OCI-LY3 (cell line): ENCODE data around the gene PDIA5.

ENCODE experiments used
- H2AFZ ChIP-seq: fragments of 200-600, 300-600 bp; shearing (Covaris generic); 2 replicates; pipeline ENCODE4 v1.6.0; 2014; ENCODE audit warnings: antibody characterized with exemption, low read depth, low read length
- H3K27ac ChIP-seq: fragments of 200-600, 300-600 bp; sonication (generic); 2 replicates; pipeline ENCODE4 v1.5.1; 2014; ENCODE audit warnings: mild to moderate bottlenecking, low read length, moderate library complexity, mixed read lengths
- H3K27me3 ChIP-seq: fragments of 200-600, 300-600 bp; sonication (generic); 2 replicates; pipeline ENCODE4 v1.6.1; 2014; ENCODE audit warnings: low read depth, low read length, mixed read lengths
- H3K36me3 ChIP-seq: fragments of 200-600, 300-600 bp; sonication (generic); replicated peaks from 2 replicates; pipeline ENCODE3; 2014; ENCODE audit warnings: low read depth, low read length, mixed read lengths
- H3K4me1 ChIP-seq: fragments of 300-600, 200-600 bp; sonication (generic); 2 replicates; pipeline ENCODE4 v1.6.1; 2014; ENCODE audit warnings: low read length, mixed read lengths
- H3K4me2 ChIP-seq: fragments of 200-600, 300-600 bp; sonication (generic); 2 replicates; pipeline ENCODE4 v1.6.1; 2014; ENCODE audit warnings: low read length, mixed read lengths
- H3K4me3 ChIP-seq: fragments of 300-600, 200-600 bp; sonication (generic); 2 replicates; pipeline ENCODE4 v1.5.1; 2014; ENCODE audit warnings: antibody characterized with exemption, mild to moderate bottlenecking, low read length, moderate library complexity
- H3K79me2 ChIP-seq: fragments of 300-600, 200-600 bp; shearing (Covaris generic); 2 replicates; pipeline ENCODE4 v1.6.1; 2014; ENCODE audit warnings: mild to moderate bottlenecking, low read length, mixed read lengths
- H3K9ac ChIP-seq: fragments of 300-600, 200-600 bp; shearing (Covaris generic); 2 replicates; pipeline ENCODE4 v1.6.0; 2014; ENCODE audit warnings: mild to moderate bottlenecking, low read length, moderate library complexity
- H3K9me3 ChIP-seq: fragments of 200-600, 300-600 bp; shearing (Covaris generic); 2 replicates; pipeline ENCODE4 v1.6.1; 2014; ENCODE audit warnings: low read length, mixed read lengths; ENCODE audit not compliant: insufficient read depth
- H4K20me1 ChIP-seq: fragments of 200-600, 300-600 bp; sonication (generic); 2 replicates; pipeline ENCODE4 v1.6.1; 2016; ENCODE audit warnings: low read length, mixed read lengths; ENCODE audit not compliant: insufficient read depth
- EZH2phosphoT487 ChIP-seq: fragments of 200-600 bp; shearing (Covaris generic); IDR thresholded peaks from 2 replicates; pipeline ENCODE4 v1.6.1; 2018; ENCODE audit warnings: antibody characterized with exemption, mixed run types, low read depth
- TF ChIP-seq, protein P1 (sequence below): fragments of 200-600, 300-600 bp; sonication (generic); IDR thresholded peaks from 2 replicates; pipeline ENCODE4 v1.5.1; 2014; ENCODE audit warnings: antibody characterized with exemption, low read length, low read depth

PDIA5 gene

DNA sequence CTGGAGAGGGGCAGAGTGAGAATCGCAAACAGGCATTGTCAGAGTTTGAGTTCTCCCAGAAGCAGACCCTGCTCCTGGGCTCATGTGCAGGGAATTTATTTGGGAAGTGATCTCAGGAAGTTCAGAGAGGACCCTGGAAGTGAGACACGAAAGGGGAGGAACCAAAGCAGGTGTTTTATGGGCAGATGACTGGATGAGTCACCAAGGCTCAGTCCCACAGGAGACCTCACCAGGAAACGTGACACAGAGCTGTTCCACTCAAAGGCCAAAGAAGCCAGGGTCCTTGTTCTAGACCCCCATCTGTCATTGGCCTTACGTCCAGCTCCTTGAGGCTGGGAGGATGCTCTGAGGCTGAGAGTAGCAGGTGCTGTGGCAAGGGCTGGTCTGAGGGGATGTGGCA, 91.5 kb downstream of the PDIA5 start:
- TF ChIP-seq, protein P1, sequence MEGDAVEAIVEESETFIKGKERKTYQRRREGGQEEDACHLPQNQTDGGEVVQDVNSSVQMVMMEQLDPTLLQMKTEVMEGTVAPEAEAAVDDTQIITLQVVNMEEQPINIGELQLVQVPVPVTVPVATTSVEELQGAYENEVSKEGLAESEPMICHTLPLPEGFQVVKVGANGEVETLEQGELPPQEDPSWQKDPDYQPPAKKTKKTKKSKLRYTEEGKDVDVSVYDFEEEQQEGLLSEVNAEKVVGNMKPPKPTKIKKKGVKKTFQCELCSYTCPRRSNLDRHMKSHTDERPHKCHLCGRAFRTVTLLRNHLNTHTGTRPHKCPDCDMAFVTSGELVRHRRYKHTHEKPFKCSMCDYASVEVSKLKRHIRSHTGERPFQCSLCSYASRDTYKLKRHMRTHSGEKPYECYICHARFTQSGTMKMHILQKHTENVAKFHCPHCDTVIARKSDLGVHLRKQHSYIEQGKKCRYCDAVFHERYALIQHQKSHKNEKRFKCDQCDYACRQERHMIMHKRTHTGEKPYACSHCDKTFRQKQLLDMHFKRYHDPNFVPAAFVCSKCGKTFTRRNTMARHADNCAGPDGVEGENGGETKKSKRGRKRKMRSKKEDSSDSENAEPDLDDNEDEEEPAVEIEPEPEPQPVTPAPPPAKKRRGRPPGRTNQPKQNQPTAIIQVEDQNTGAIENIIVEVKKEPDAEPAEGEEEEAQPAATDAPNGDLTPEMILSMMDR = no peak
- TF ChIP-seq EZH2phosphoT487 = no peak
- H3K4me3 ChIP-seq = no peak overlapping the region
- H3K79me2 ChIP-seq = no peaks in the 10 kb centered on the region
- no peaks in the 10 kb centered on the region for H3K27me3 ChIP-seq
- no peak overlapping the region for H3K9ac ChIP-seq
- H4K20me1 ChIP-seq = no peaks in the 10 kb centered on the region
- H3K36me3 ChIP-seq = peaks cover 44% of the 10 kb centered on the region
- H3K4me1 ChIP-seq = peaks cover 14% of the 10 kb centered on the region
- no peak overlapping the region for H3K4me2 ChIP-seq
- H3K9me3 ChIP-seq = no peaks in the 10 kb centered on the region
- H2AFZ ChIP-seq = no peak overlapping the region
- H3K27ac ChIP-seq = no peak overlapping the region

- no peaks in the 10 kb centered on the region for H4K20me1 ChIP-seq
- H3K36me3 ChIP-seq = peaks cover 45% of the 10 kb centered on the region
- no peak overlapping the region for H3K27ac ChIP-seq
- no peaks in the 10 kb centered on the region for H3K9me3 ChIP-seq
- no peaks in the 10 kb centered on the region for H3K79me2 ChIP-seq
- H3K27me3 ChIP-seq = no peaks in the 10 kb centered on the region
- H3K4me2 ChIP-seq = no peak overlapping the region
- no peak for TF ChIP-seq EZH2phosphoT487
- TF ChIP-seq, protein P1 = no peak
- peaks cover 8% of the 10 kb centered on the region; the same call in 1 of the 2 replicates for H3K4me1 ChIP-seq
- no peak overlapping the region for H2AFZ ChIP-seq
- H3K4me3 ChIP-seq = no peak overlapping the region
- H3K9ac ChIP-seq = no peak overlapping the region
Measured at GRCh38 chr3:123158899-123159390, 92.1 kb downstream of the PDIA5 start.

GRCh38 chr3:123159926-123160635, 93.3 kb downstream of the PDIA5 start:
- Histone ChIP-seq H3K27me3 (no peaks in the 10 kb centered on the region), H3K4me2 (no peak overlapping the region), H3K27ac (no peak overlapping the region), H3K4me3 (no peak overlapping the region), H4K20me1 (no peaks in the 10 kb centered on the region), H2AFZ (no peak overlapping the region), H3K36me3 (peaks cover 51% of the 10 kb centered on the region), H3K4me1 (peaks cover 6% of the 10 kb centered on the region; the same call in 1 of the 2 replicates), H3K9me3 (no peaks in the 10 kb centered on the region), H3K79me2 (no peaks in the 10 kb centered on the region), H3K9ac (no peak overlapping the region)
- TF ChIP-seq EZH2phosphoT487 = no peak
- TF ChIP-seq, protein P1 = no peak

- TF ChIP-seq, protein P1 = peak; percentile 11; the same call in 1 of the 2 replicates
- TF ChIP-seq EZH2phosphoT487 = no peak
Measured at GRCh38 chr3:123161167-123161566, 94.3 kb downstream of the PDIA5 start.

More at GRCh38 chr3:123161167-123161566, 94.3 kb downstream of the PDIA5 start:
- H4K20me1 ChIP-seq = no peaks in the 10 kb centered on the region
- no peak overlapping the region for H3K27ac ChIP-seq
- H3K4me2 ChIP-seq = no peak overlapping the region
- H2AFZ ChIP-seq = no peak overlapping the region
- H3K4me1 ChIP-seq = 0 out of 2 replicates have a peak, but pooled peaks cover 6% of the 10 kb centered on the region
- H3K4me3 ChIP-seq = no peak overlapping the region
- H3K79me2 ChIP-seq = no peaks in the 10 kb centered on the region
- no peaks in the 10 kb centered on the region for H3K27me3 ChIP-seq
- no peak overlapping the region for H3K9ac ChIP-seq
- H3K9me3 ChIP-seq = no peaks in the 10 kb centered on the region
- H3K36me3 ChIP-seq = peaks cover 51% of the 10 kb centered on the region
